Peyer's patch (tissue), 4 donors: ENCODE measurements around the gene EPHA2.

Experiments
- CTCF ChIP-seq, 6 experiments: fragments of 450-650 bp in 4 of 6; fragments of 200-600 bp in 2 of 6; sonication (generic) in 1 of 6; IDR thresholded peaks; one replicate each; pipeline ENCODE4 v1.5.1; 2017 to 2019; ENCODE audit warnings: antibody characterized with exemption in 6 of 6, mild to moderate bottlenecking in 3 of 6, moderate library complexity in 1 of 6
- POLR2A ChIP-seq, 2 donors: fragments of 450-650 bp; IDR thresholded peaks; one replicate each; pipeline ENCODE4 v1.5.1; 2017; ENCODE audit warnings: antibody characterized with exemption in 2 of 2, mild to moderate bottlenecking in 2 of 2, moderate library complexity in 2 of 2

GRCh38 chr1:16177306-16177705 is 21.4 kb upstream of the EPHA2 start:
- TF ChIP-seq POLR2A (IDR thresholded peaks at IDR 0.05): no peak
- TF ChIP-seq CTCF (IDR thresholded peaks at IDR 0.05): no peak
